ENCODE data around the gene AMPD1.

GRCh38 chr1:114671939-114672275, 23.4 kb downstream of the AMPD1 start:
- TF ChIP-seq CTCF (IDR thresholded peaks at IDR 0.05; ENCODE audit: low read depth, low read length) (no peak), EZH2phosphoT487 (IDR thresholded peaks at IDR 0.05; ENCODE audit: low read depth) (no peak)
